Measurements from ENCODE around the gene ACAP2. TPM values are rescaled to one million over a fixed set of nuclear protein-coding genes. Genes with fewer than 3 reads are reported as not detected.

ACAP2 gene
- total RNA-seq, 1 experiment from 2014 or later = 42.0 TPM

- no peak for TF ChIP-seq ZNF219 (CRISPR knock-in tag; IDR thresholded peaks at IDR 0.05; ENCODE audit: borderline replicate concordance)
Observed at GRCh38 chr3:195441476-195441991, 1.3 kb downstream of the ACAP2 start (continued).

- TF ChIP-seq MYBL2 (CRISPR knock-in tag; IDR thresholded peaks at IDR 0.05) = no peak
- TF ChIP-seq TEAD4 (CRISPR knock-in tag; IDR thresholded peaks at IDR 0.05) = no peak
- no peak for TF ChIP-seq ATF1 (CRISPR knock-in tag; IDR thresholded peaks at IDR 0.05)
- TF ChIP-seq ZMAT4 (CRISPR knock-in tag; IDR thresholded peaks at IDR 0.05) = no peak
- TF ChIP-seq ESRRA (CRISPR knock-in tag; IDR thresholded peaks at IDR 0.05; ENCODE audit: borderline replicate concordance) = no peak
- TF ChIP-seq NFYB (CRISPR knock-in tag; conservative IDR thresholded peaks at IDR 0.05; ENCODE audit: low read depth) = no peak
- TF ChIP-seq TCF7 (CRISPR knock-in tag; IDR thresholded peaks at IDR 0.05; ENCODE audit: low read depth) = no peak
- no peak for TF ChIP-seq AFF4 (CRISPR knock-in tag; IDR thresholded peaks at IDR 0.05; ENCODE audit: borderline replicate concordance)
- TF ChIP-seq EMX1 (CRISPR knock-in tag; IDR thresholded peaks at IDR 0.05) = no peak
- TF ChIP-seq GABPB1 (CRISPR knock-in tag; IDR thresholded peaks at IDR 0.05) = no peak
- no peak for TF ChIP-seq GRHL2 (CRISPR knock-in tag; IDR thresholded peaks at IDR 0.05; ENCODE audit: insufficient replicate concordance, severe bottlenecking)
- no peak for TF ChIP-seq NFATC4 (CRISPR knock-in tag; IDR thresholded peaks at IDR 0.05)
- TF ChIP-seq PRDM15 (CRISPR knock-in tag; IDR thresholded peaks at IDR 0.05) = no peak
- TF ChIP-seq MXD4 (CRISPR knock-in tag; IDR thresholded peaks at IDR 0.05; ENCODE audit: borderline replicate concordance) = no peak
- TF ChIP-seq FOXP1 (CRISPR knock-in tag; IDR thresholded peaks at IDR 0.05; ENCODE audit: borderline replicate concordance) = no peak
- no peak for TF ChIP-seq ETV6 (CRISPR knock-in tag; IDR thresholded peaks at IDR 0.05)
- DNase-seq (ENCODE audit: low spot score) (no peak), ATAC-seq (no peak)
- H3K4me1 Mint-ChIP-seq = peaks cover 31% of the 10 kb centered on the region
- H3K27ac Mint-ChIP-seq = no peak overlapping the region
- no peaks in the 10 kb centered on the region for H3K36me3 Mint-ChIP-seq
- H3K27me3 Mint-ChIP-seq (ENCODE audit: low read depth) = no peaks in the 10 kb centered on the region
- peak overlapping the region; percentile 91 for H3K4me3 Mint-ChIP-seq
- ChIA-PET POLR2A (no interaction called here), CTCF (interaction anchor here (3.3 kb wide), 1 partner anchor 170 kb away, joined by 24 read pairs; the partner anchor contains the start of gene XXYLT1)
- H3K9me3 Mint-ChIP-seq = no peaks in the 10 kb centered on the region
Observed at GRCh38 chr3:195441051-195441450, 1.8 kb downstream of the ACAP2 start.

GRCh38 chr3:195440379-195440778 is 2.4 kb downstream of the ACAP2 start:
- DNase-seq (ENCODE audit: low spot score) (no peak), ATAC-seq (no peak)
- Mint-ChIP-seq H3K27ac (peak overlapping the region; percentile 65; the same call in 1 of the 2 replicates), H3K9me3 (no peaks in the 10 kb centered on the region), H3K4me1 (peaks cover 27% of the 10 kb centered on the region), H3K27me3 (ENCODE audit: low read depth) (no peaks in the 10 kb centered on the region), H3K4me3 (0 out of 2 replicates have a peak overlapping the region, but pooled peaks have one; percentile 24), H3K36me3 (no peaks in the 10 kb centered on the region)
- ChIA-PET POLR2A (no interaction called here), CTCF (interaction anchor here (3.3 kb wide), 1 partner anchor 170 kb away, joined by 24 read pairs; the partner anchor contains the start of gene XXYLT1)
- TF ChIP-seq ZNF219 (CRISPR knock-in tag; IDR thresholded peaks at IDR 0.05; ENCODE audit: borderline replicate concordance) = no peak
- TF ChIP-seq PRDM15 (CRISPR knock-in tag; IDR thresholded peaks at IDR 0.05) = no peak
- no peak for TF ChIP-seq JUN (CRISPR knock-in tag; IDR thresholded peaks at IDR 0.05)
- no peak for TF ChIP-seq MYBL2 (CRISPR knock-in tag; IDR thresholded peaks at IDR 0.05)
